VCaP (cell line): ENCODE measurements around the gene KDM4C.

Experiments
- H3K27ac ChIP-seq: fragments of 450-650 bp; 2 replicates; pipeline ENCODE4 v1.5.1; 2017
- TF ChIP-seq, protein P1 (sequence below): fragments of 450-650 bp; conservative IDR thresholded peaks from 2 replicates; pipeline ENCODE4 v1.5.1; 2017; ENCODE audit warnings: mild to moderate bottlenecking, moderate library complexity

The KDM4C gene

GRCh38 chr9:6959270-6960000 lies 201.7 kb downstream of the KDM4C start:
- no peak overlapping the region for H3K27ac ChIP-seq
- TF ChIP-seq, protein P1, sequence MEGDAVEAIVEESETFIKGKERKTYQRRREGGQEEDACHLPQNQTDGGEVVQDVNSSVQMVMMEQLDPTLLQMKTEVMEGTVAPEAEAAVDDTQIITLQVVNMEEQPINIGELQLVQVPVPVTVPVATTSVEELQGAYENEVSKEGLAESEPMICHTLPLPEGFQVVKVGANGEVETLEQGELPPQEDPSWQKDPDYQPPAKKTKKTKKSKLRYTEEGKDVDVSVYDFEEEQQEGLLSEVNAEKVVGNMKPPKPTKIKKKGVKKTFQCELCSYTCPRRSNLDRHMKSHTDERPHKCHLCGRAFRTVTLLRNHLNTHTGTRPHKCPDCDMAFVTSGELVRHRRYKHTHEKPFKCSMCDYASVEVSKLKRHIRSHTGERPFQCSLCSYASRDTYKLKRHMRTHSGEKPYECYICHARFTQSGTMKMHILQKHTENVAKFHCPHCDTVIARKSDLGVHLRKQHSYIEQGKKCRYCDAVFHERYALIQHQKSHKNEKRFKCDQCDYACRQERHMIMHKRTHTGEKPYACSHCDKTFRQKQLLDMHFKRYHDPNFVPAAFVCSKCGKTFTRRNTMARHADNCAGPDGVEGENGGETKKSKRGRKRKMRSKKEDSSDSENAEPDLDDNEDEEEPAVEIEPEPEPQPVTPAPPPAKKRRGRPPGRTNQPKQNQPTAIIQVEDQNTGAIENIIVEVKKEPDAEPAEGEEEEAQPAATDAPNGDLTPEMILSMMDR: no peak

- H3K27ac ChIP-seq: no peak overlapping the region
- TF ChIP-seq, protein P1: no peak
These were observed 203.0 kb downstream of the KDM4C start for GRCh38 chr9:6960777-6961176.

- TF ChIP-seq, protein P1: no peak
- peak overlapping the region; percentile 51 for H3K27ac ChIP-seq
These were observed 204.2 kb downstream of the KDM4C start for GRCh38 chr9:6961845-6962522.

DNA sequence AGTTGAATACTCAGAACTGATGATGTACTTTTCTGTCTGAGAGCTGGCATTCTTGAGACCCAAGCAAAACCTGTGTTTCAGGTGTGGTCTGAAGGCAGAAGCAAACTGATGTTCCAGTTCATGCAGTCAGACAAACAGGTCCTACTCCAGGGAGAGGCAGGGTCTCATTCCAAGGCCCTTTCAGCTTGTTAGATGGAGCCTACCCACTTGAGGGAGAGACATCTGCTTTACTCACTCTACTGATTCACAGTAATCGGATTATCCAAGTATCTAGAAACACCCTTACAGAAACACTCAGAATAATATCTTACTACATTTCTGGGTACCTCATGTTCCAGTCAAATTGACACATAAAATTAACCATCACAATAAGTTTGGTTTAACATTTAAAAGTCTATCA lies 207.8 kb downstream of the KDM4C start:
- no peak overlapping the region for H3K27ac ChIP-seq
- TF ChIP-seq, protein P1: no peak

DNA sequence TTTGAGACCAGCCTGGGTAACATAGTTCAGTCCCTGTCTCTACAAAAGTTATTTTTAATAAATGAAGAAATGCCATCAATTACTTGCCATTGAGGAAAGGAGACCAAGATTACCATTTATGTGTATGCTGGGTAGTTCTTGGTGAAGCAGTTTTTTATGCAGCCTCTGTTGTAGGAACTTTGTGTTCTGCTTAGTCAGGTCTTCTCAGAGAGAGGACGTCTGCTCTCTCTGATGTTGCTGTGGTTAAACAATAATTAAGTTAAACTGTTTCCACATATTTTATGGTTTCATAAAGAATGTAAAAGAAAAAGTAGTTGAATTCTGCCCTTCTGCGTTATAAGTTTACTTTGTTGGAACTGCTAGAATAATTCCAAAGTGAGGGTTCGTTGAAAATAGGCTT lies 210.5 kb downstream of the KDM4C start:
- TF ChIP-seq, protein P1: no peak
- peak overlapping the region; percentile 48; the same call in 1 of the 2 replicates for H3K27ac ChIP-seq

GRCh38 chr9:6969805-6970204 lies 212.0 kb downstream of the KDM4C start:
- peak overlapping the region; percentile 48; the same call in 1 of the 2 replicates for H3K27ac ChIP-seq
- TF ChIP-seq, protein P1: no peak

DNA sequence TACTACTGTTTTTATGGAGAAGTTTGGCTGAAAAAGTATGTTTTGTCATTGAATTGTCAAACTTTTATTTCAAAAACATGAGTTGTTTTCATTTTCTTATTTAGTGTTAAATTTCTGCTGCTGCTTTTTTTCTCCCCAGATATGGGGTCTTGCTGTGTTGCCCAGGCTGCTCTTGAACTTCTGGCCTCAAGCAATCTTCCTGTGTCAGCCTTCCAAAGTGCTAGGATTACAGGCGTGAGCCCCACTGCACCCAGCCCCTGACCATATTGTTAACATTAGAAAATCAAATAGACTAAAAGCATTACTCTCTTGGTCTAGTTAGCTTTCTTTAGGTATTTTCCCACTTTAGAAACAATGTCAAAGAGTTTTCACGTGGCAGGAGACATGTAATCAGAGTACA lies 215.3 kb downstream of the KDM4C start:
- TF ChIP-seq, protein P1: no peak
- H3K27ac ChIP-seq: no peak overlapping the region
